ENCODE data around the gene SS18L1.

The SS18L1 gene

GRCh38 chr20:62216636-62217566 lies 73.3 kb downstream of the SS18L1 start:
- Histone ChIP-seq H3K4me1 (peaks cover 0 to 24% (median 15%) of the 10 kb centered on the region in 4 donors), H3K36me3 (no peaks in the 10 kb centered on the region), H3K27ac (no peak overlapping the region), H3K27me3 (peaks cover 0 to 89% of the 10 kb centered on the region in 2 donors), H3K9me3 (no peaks in the 10 kb centered on the region), H3K4me3 (no peak overlapping the region)
- TF ChIP-seq CTCF (IDR thresholded peaks at IDR 0.05), result no peak
- intact Hi-C loops (cut with DNase I; ENCODE audit: low total_unique reads), result no loop called here
- no peak for DNase-seq

GRCh38 chr20:62217913-62218773 lies 74.6 kb downstream of the SS18L1 start:
- no peak for TF ChIP-seq CTCF (IDR thresholded peaks at IDR 0.05)
- H3K36me3 ChIP-seq, result no peaks in the 10 kb centered on the region
- no peak for DNase-seq
- no peaks in the 10 kb centered on the region for H3K9me3 ChIP-seq
- no peak overlapping the region for H3K27ac ChIP-seq
- intact Hi-C loops (cut with DNase I; ENCODE audit: low total_unique reads), result no loop called here
- peaks cover 0 to 94% of the 10 kb centered on the region in 2 donors for H3K27me3 ChIP-seq
- H3K4me1 ChIP-seq, result peaks cover 0 to 24% (median 15%) of the 10 kb centered on the region in 4 donors
- H3K4me3 ChIP-seq, result no peak overlapping the region

- Histone ChIP-seq H3K36me3 (no peaks in the 10 kb centered on the region), H3K4me1 (peaks cover 0 to 24% (median 15%) of the 10 kb centered on the region in 4 donors), H3K27ac (no peak overlapping the region), H3K9me3 (no peaks in the 10 kb centered on the region), H3K27me3 (peaks cover 0 to 99% of the 10 kb centered on the region in 2 donors), H3K4me3 (peak overlapping the region; percentile 28 to 35)
- TF ChIP-seq CTCF (IDR thresholded peaks at IDR 0.05), result no peak
- DNase-seq, result no peak
- intact Hi-C loops (cut with DNase I; ENCODE audit: low total_unique reads), result no loop called here
These were observed 75.8 kb downstream of the SS18L1 start for GRCh38 chr20:62219101-62219991.

GRCh38 chr20:62219992-62220665 lies 76.6 kb downstream of the SS18L1 start, which contains the start of gene HRH3:
HRH3 (minus strand) TSS chr20:62220278; CDS start chr20:62219970, 308 bp downstream.
- Histone ChIP-seq H3K9me3 (no peaks in the 10 kb centered on the region), H3K4me1 (peaks cover 0 to 24% (median 15%) of the 10 kb centered on the region in 4 donors), H3K27ac (no peak within 1 kb of the TSS), H3K27me3 (peaks cover 0 to 99% of the 10 kb centered on the region in 2 donors), H3K36me3 (no peaks in the 10 kb centered on the region), H3K4me3 (peak within 1 kb of the TSS; percentile 28 to 35)
- TF ChIP-seq CTCF (IDR thresholded peaks at IDR 0.05), result no peak
- intact Hi-C loops (cut with DNase I; ENCODE audit: low total_unique reads), result no loop called here
- DNase-seq, result no peak
